Measurements from ENCODE around the gene GABRQ.

- TF ChIP-seq ZNF266 (tag by site-specific recombination; IDR thresholded peaks at IDR 0.05; ENCODE audit: low read depth): no peak
- TF ChIP-seq, protein P1, sequence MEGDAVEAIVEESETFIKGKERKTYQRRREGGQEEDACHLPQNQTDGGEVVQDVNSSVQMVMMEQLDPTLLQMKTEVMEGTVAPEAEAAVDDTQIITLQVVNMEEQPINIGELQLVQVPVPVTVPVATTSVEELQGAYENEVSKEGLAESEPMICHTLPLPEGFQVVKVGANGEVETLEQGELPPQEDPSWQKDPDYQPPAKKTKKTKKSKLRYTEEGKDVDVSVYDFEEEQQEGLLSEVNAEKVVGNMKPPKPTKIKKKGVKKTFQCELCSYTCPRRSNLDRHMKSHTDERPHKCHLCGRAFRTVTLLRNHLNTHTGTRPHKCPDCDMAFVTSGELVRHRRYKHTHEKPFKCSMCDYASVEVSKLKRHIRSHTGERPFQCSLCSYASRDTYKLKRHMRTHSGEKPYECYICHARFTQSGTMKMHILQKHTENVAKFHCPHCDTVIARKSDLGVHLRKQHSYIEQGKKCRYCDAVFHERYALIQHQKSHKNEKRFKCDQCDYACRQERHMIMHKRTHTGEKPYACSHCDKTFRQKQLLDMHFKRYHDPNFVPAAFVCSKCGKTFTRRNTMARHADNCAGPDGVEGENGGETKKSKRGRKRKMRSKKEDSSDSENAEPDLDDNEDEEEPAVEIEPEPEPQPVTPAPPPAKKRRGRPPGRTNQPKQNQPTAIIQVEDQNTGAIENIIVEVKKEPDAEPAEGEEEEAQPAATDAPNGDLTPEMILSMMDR (tag by site-specific recombination; IDR thresholded peaks at IDR 0.05): no peak
- TF ChIP-seq ELK4 (IDR thresholded peaks at IDR 0.05; ENCODE audit: borderline replicate concordance, low read depth, low read length): no peak
These were observed 4.3 kb downstream of the GABRQ start for GRCh38 chrX:152641996-152642395.

All from HEK293 (cell line).